ENCODE results near the gene GFRAL. TPM values are rescaled to one million over a fixed set of nuclear protein-coding genes. Genes with fewer than 3 reads are reported as not detected.

The GFRAL gene
- total and polyA plus RNA-seq, 3 donors from 2014 or later, result 0.19 to 0.31 TPM; not detected in 1

- no peaks in the 10 kb centered on the region for H3K9me3 ChIP-seq
- H3K27me3 ChIP-seq, result no peaks in the 10 kb centered on the region
- H3K4me1 ChIP-seq, result no peaks in the 10 kb centered on the region
- intact Hi-C loops (cut with DNase I; ENCODE audit: low total_unique reads), result no loop called here
- H3K4me3 ChIP-seq, result no peak overlapping the region
- H3K36me3 ChIP-seq (ENCODE audit: low read depth, missing control alignments), result no peaks in the 10 kb centered on the region
- no peak overlapping the region for H3K27ac ChIP-seq
- no peak for DNase-seq
- TF ChIP-seq POLR2A (IDR thresholded peaks at IDR 0.05), result no peak
- TF ChIP-seq CTCF (IDR thresholded peaks at IDR 0.05), result no peak
- 65 to 71% methylated on average over 7 of the region's 7 CpGs for WGBS, 2 donors
These were observed 116.2 kb downstream of the GFRAL start for GRCh38 chr6:55443238-55444134.

- H3K4me1 ChIP-seq, result no peaks in the 10 kb centered on the region
- H3K4me3 ChIP-seq, result no peak overlapping the region
- DNase-seq, result no peak
- intact Hi-C loops (cut with DNase I; ENCODE audit: low total_unique reads), result no loop called here
- TF ChIP-seq CTCF (IDR thresholded peaks at IDR 0.05), result peak; percentile 44 to 55 (median 44)
- no peak for TF ChIP-seq POLR2A (IDR thresholded peaks at IDR 0.05)
- 22 to 26% methylated on average over 1 of the region's 1 CpG for WGBS, 2 donors
- no peaks in the 10 kb centered on the region for H3K36me3 ChIP-seq (ENCODE audit: low read depth, missing control alignments)
- H3K9me3 ChIP-seq, result no peaks in the 10 kb centered on the region
- H3K27me3 ChIP-seq, result no peaks in the 10 kb centered on the region
- H3K27ac ChIP-seq, result no peak overlapping the region
These were observed 118.5 kb downstream of the GFRAL start for GRCh38 chr6:55445648-55446204.

GRCh38 chr6:55447891-55448290 is 120.6 kb downstream of the GFRAL start:
- WGBS, 2 donors, result 72 to 82% methylated on average over 3 of the region's 3 CpGs
- DNase-seq, result no peak
- intact Hi-C loops (cut with DNase I; ENCODE audit: low total_unique reads), result no loop called here
- TF ChIP-seq POLR2A (IDR thresholded peaks at IDR 0.05) (no peak), CTCF (IDR thresholded peaks at IDR 0.05) (no peak)
- H3K36me3 ChIP-seq (ENCODE audit: low read depth, missing control alignments), result no peaks in the 10 kb centered on the region
- H3K9me3 ChIP-seq, result no peaks in the 10 kb centered on the region
- H3K4me1 ChIP-seq, result no peaks in the 10 kb centered on the region
- no peak overlapping the region for H3K4me3 ChIP-seq
- H3K27me3 ChIP-seq, result no peaks in the 10 kb centered on the region
- no peak overlapping the region for H3K27ac ChIP-seq

- no peak for DNase-seq
- Histone ChIP-seq H3K27me3 (no peaks in the 10 kb centered on the region), H3K4me1 (no peaks in the 10 kb centered on the region), H3K27ac (no peak overlapping the region), H3K9me3 (no peaks in the 10 kb centered on the region), H3K36me3 (ENCODE audit: low read depth, missing control alignments) (no peaks in the 10 kb centered on the region), H3K4me3 (no peak overlapping the region)
- intact Hi-C loops (cut with DNase I; ENCODE audit: low total_unique reads), result no loop called here
- TF ChIP-seq CTCF (IDR thresholded peaks at IDR 0.05) (no peak), POLR2A (IDR thresholded peaks at IDR 0.05) (no peak)
These were observed 121.2 kb downstream of the GFRAL start for GRCh38 chr6:55448451-55448850.

Measured in testis (tissue), 3 donors.